Fibroblast of gingiva (primary cell): ENCODE data around the gene ADAM8.
"Not testable (repeated sequence)": the region's sequence is repeated elsewhere in the genome, so short reads cannot be mapped to it uniquely, and the experiment has no call there.

ENCODE experiments used
- DNase-seq: peaks from one replicate; pipeline ENCODE4 v3.0.0-alpha.2; 2011; ENCODE audit warnings: low read depth

Gene ADAM8

GRCh38 chr10:133230387-133231195 is 46.1 kb downstream of the ADAM8 start:
- no peak for DNase-seq

GRCh38 chr10:133230044-133230361 is 46.7 kb downstream of the ADAM8 start, which contains the start of gene UTF1:
Gene UTF1 (plus strand): TSS chr10:133230217. CDS start chr10:133230289, 72 bp downstream.
- no peak for DNase-seq

- DNase-seq, result no peak
These were observed 47.2 kb downstream of the ADAM8 start for GRCh38 chr10:133229265-133230043.

- DNase-seq, result no peak
These were observed 49.4 kb downstream of the ADAM8 start for GRCh38 chr10:133227256-133227655.

GRCh38 chr10:133226251-133226808 is 50.3 kb downstream of the ADAM8 start:
- no peak for DNase-seq

- DNase-seq, result no peak
These were observed 50.9 kb downstream of the ADAM8 start for GRCh38 chr10:133225707-133226191.

GRCh38 chr10:133224756-133225372 is 51.8 kb downstream of the ADAM8 start:
- DNase-seq, result no peak

GRCh38 chr10:133224076-133224475 is 52.6 kb downstream of the ADAM8 start:
- no peak for DNase-seq

- DNase-seq, result not testable (repeated sequence)
These were observed 54.9 kb downstream of the ADAM8 start for GRCh38 chr10:133221756-133222155.

GRCh38 chr10:133221331-133221730 is 55.3 kb downstream of the ADAM8 start:
- DNase-seq, result no peak

GRCh38 chr10:133219782-133220181 is 56.9 kb downstream of the ADAM8 start:
- DNase-seq, result no peak

- DNase-seq, result no peak
These were observed 57.8 kb downstream of the ADAM8 start for GRCh38 chr10:133218891-133219290.

- no peak for DNase-seq
These were observed 58.7 kb downstream of the ADAM8 start for GRCh38 chr10:133217800-133218589.

- no peak for DNase-seq
These were observed 59.9 kb downstream of the ADAM8 start for GRCh38 chr10:133216776-133217175.

GRCh38 chr10:133215586-133215985 is 61.1 kb downstream of the ADAM8 start:
- no peak for DNase-seq

- DNase-seq, result no peak
These were observed 61.9 kb downstream of the ADAM8 start for GRCh38 chr10:133214468-133215410.

- no peak for DNase-seq
These were observed 62.8 kb downstream of the ADAM8 start for GRCh38 chr10:133213641-133214467.

GRCh38 chr10:133212853-133213494 is 63.7 kb downstream of the ADAM8 start:
- no peak for DNase-seq
